Measurements from ENCODE around the gene API5. TPM values are rescaled to one million over a fixed set of nuclear protein-coding genes. Genes with fewer than 3 reads are reported as not detected.
"Not testable (repeated sequence)": the region's sequence is repeated elsewhere in the genome, so short reads cannot be mapped to it uniquely, and the experiment has no call there.

API5 gene
- total RNA-seq, 1 donor from 2014 or later = 81.9 TPM

- ATAC-seq (no peak), DNase-seq (no peak)
- no peak overlapping the region for H3K4me3 ChIP-seq
- no peak overlapping the region for H3K27ac ChIP-seq
- intact Hi-C loops (cut with DNase I) = no loop called here
- H3K27me3 ChIP-seq (ENCODE audit: low read depth) = no peaks in the 10 kb centered on the region
- no peak for TF ChIP-seq CTCF (IDR thresholded peaks at IDR 0.05)
- peaks cover 29% of the 10 kb centered on the region for H3K36me3 ChIP-seq
- H3K9me3 ChIP-seq = no peaks in the 10 kb centered on the region
- H3K4me1 ChIP-seq = peaks cover 45% of the 10 kb centered on the region
These were observed 4.2 kb downstream of the API5 start for GRCh38 chr11:43315966-43316365.

GRCh38 chr11:43316451-43316850, 4.7 kb downstream of the API5 start:
- ATAC-seq (no peak), DNase-seq (no peak)
- no peaks in the 10 kb centered on the region for H3K27me3 ChIP-seq (ENCODE audit: low read depth)
- no peak overlapping the region for H3K4me3 ChIP-seq
- intact Hi-C loops (cut with DNase I) = no loop called here
- H3K9me3 ChIP-seq = no peaks in the 10 kb centered on the region
- no peak for TF ChIP-seq CTCF (IDR thresholded peaks at IDR 0.05)
- peaks cover 34% of the 10 kb centered on the region for H3K36me3 ChIP-seq
- no peak overlapping the region for H3K27ac ChIP-seq
- peaks cover 45% of the 10 kb centered on the region for H3K4me1 ChIP-seq

- intact Hi-C loops (cut with DNase I) = no loop called here
- no peak for DNase-seq
- H3K27ac ChIP-seq = no peak overlapping the region
- H3K4me3 ChIP-seq = no peak overlapping the region
- no peaks in the 10 kb centered on the region for H3K4me1 ChIP-seq
- H3K27me3 ChIP-seq (ENCODE audit: low read depth) = no peaks in the 10 kb centered on the region
- peak in 1 of 2 donors; percentile 74 for ATAC-seq
- H3K9me3 ChIP-seq = no peaks in the 10 kb centered on the region
- H3K36me3 ChIP-seq = peaks cover 100% of the 10 kb centered on the region
- TF ChIP-seq CTCF (IDR thresholded peaks at IDR 0.05) = no peak
These were observed 16.2 kb downstream of the API5 start for GRCh38 chr11:43327987-43328386.

GRCh38 chr11:43328482-43328881, 16.7 kb downstream of the API5 start:
- H3K36me3 ChIP-seq = peaks cover 100% of the 10 kb centered on the region
- intact Hi-C loops (cut with DNase I) = no loop called here

GRCh38 chr11:43341159-43341558, 29.4 kb downstream of the API5 start:
- H3K27me3 ChIP-seq (ENCODE audit: low read depth) = no peaks in the 10 kb centered on the region
- no peak for ATAC-seq
- DNase-seq = no peak
- H3K4me3 ChIP-seq = no peak overlapping the region
- no peaks in the 10 kb centered on the region for H3K4me1 ChIP-seq
- intact Hi-C loops (cut with DNase I) = no loop called here
- H3K36me3 ChIP-seq = peaks cover 51% of the 10 kb centered on the region
- TF ChIP-seq CTCF (IDR thresholded peaks at IDR 0.05) = no peak
- H3K27ac ChIP-seq = no peak overlapping the region
- H3K9me3 ChIP-seq = no peaks in the 10 kb centered on the region

More at GRCh38 chr11:43328482-43328881, 16.7 kb downstream of the API5 start:
- no peak for DNase-seq
- no peak overlapping the region for H3K27ac ChIP-seq
- TF ChIP-seq CTCF (IDR thresholded peaks at IDR 0.05) = no peak
- no peak overlapping the region for H3K4me3 ChIP-seq
- H3K4me1 ChIP-seq = no peaks in the 10 kb centered on the region
- H3K9me3 ChIP-seq = no peaks in the 10 kb centered on the region
- ATAC-seq = no peak
- H3K27me3 ChIP-seq (ENCODE audit: low read depth) = no peaks in the 10 kb centered on the region

GRCh38 chr11:43351426-43351825, 39.6 kb downstream of the API5 start:
- intact Hi-C loops (cut with DNase I); DNase-seq: not testable (repeated sequence)

More at GRCh38 chr11:43351426-43351825, 39.6 kb downstream of the API5 start:
- not testable (repeated sequence) for H3K4me1 ChIP-seq; H3K36me3 ChIP-seq; H3K27me3 ChIP-seq (ENCODE audit: low read depth); H3K9me3 ChIP-seq; H3K4me3 ChIP-seq; ATAC-seq; H3K27ac ChIP-seq
